ENCODE results near the gene GPATCH8. TPM values are rescaled to one million over a fixed set of nuclear protein-coding genes. Genes with fewer than 3 reads are reported as not detected.

GPATCH8 gene
- total and polyA plus RNA-seq, 11 donors = 12.8 to 24.9 (median 20.3) TPM

GRCh38 chr17:44354582-44355561, 148.3 kb downstream of the GPATCH8 start:
- WGBS, 4 donors = 51 to 83% (median 57%) methylated on average over 38 to 77 of the region's 77 CpGs
- peak in 1 of 4 donors; percentile 18 for ATAC-seq
- Histone ChIP-seq H3K4me1 (peaks cover 0 to 5% (median 0%) of the 10 kb centered on the region in 12 donors), H3K4me3 (peak overlapping the region in 8 of 12 donors; percentile 22 to 58 (median 44)), H3K27me3 (no peaks in the 10 kb centered on the region), H3K27ac (no peak overlapping the region), H3K36me3 (peaks cover 0 to 32% (median 27%) of the 10 kb centered on the region in 9 donors), H3K9me3 (no peaks in the 10 kb centered on the region)
- intact Hi-C loops (cut with DNase I) = no loop called here
- peak in 10 of 12 donors; percentile 16 to 59 (median 36) for TF ChIP-seq CTCF (IDR thresholded peaks at IDR 0.05)
- no peak for TF ChIP-seq POLR2A (IDR thresholded peaks at IDR 0.05)
- DNase-seq = peak in 3 of 5 donors; percentile 53 to 80 (median 64)

GRCh38 chr17:44353672-44354331, 149.4 kb downstream of the GPATCH8 start:
- Histone ChIP-seq H3K36me3 (peaks cover 0 to 43% (median 31%) of the 10 kb centered on the region in 9 donors), H3K9me3 (no peaks in the 10 kb centered on the region), H3K27me3 (no peaks in the 10 kb centered on the region), H3K4me1 (peaks cover 0 to 7% (median 0%) of the 10 kb centered on the region in 12 donors), H3K4me3 (peak overlapping the region in 10 of 12 donors; percentile 23 to 58 (median 48)), H3K27ac (peak overlapping the region in 4 of 12 donors; percentile 37 to 54 (median 40))
- DNase-seq (peak in 1 of 5 donors; percentile 74), ATAC-seq (peak in 2 of 4 donors; percentile 11 to 41)
- WGBS, 4 donors = 27 to 54% (median 40%) methylated on average over 51 to 98 of the region's 98 CpGs
- TF ChIP-seq CTCF (IDR thresholded peaks at IDR 0.05) (no peak), POLR2A (IDR thresholded peaks at IDR 0.05) (no peak)
- intact Hi-C loops (cut with DNase I) = no loop called here

- H3K27me3 ChIP-seq = no peaks in the 10 kb centered on the region
- TF ChIP-seq POLR2A (IDR thresholded peaks at IDR 0.05) (no peak), CTCF (IDR thresholded peaks at IDR 0.05) (no peak)
- peaks cover 0 to 14% (median 0%) of the 10 kb centered on the region in 12 donors for H3K4me1 ChIP-seq
- DNase-seq (no peak), ATAC-seq (no peak)
- peak overlapping the region in 3 of 12 donors; percentile 37 to 54 (median 42) for H3K27ac ChIP-seq
- H3K4me3 ChIP-seq = peak overlapping the region in 9 of 12 donors; percentile 23 to 58 (median 49)
- peaks cover 0 to 48% (median 31%) of the 10 kb centered on the region in 9 donors for H3K36me3 ChIP-seq
- WGBS, 4 donors = 57 to 78% (median 68%) methylated on average over 14 to 22 of the region's 22 CpGs
- intact Hi-C loops (cut with DNase I) = no loop called here
- H3K9me3 ChIP-seq = no peaks in the 10 kb centered on the region
Measured at GRCh38 chr17:44352828-44353671, 150.2 kb downstream of the GPATCH8 start.
